HG02610 (cell line): ENCODE data around the gene NUAK2.
"Not testable (repeated sequence)": the region's sequence is repeated elsewhere in the genome, so short reads cannot be mapped to it uniquely, and the experiment has no call there.

Experiments used
- ATAC-seq: cut with Tn5 transposase; IDR thresholded peaks from one replicate; pipeline ENCODE4 v1.9.1; 2021; ENCODE audit warnings: mild to moderate bottlenecking, moderate library complexity; ENCODE audit not compliant: unreplicated experiment

NUAK2 gene

DNA sequence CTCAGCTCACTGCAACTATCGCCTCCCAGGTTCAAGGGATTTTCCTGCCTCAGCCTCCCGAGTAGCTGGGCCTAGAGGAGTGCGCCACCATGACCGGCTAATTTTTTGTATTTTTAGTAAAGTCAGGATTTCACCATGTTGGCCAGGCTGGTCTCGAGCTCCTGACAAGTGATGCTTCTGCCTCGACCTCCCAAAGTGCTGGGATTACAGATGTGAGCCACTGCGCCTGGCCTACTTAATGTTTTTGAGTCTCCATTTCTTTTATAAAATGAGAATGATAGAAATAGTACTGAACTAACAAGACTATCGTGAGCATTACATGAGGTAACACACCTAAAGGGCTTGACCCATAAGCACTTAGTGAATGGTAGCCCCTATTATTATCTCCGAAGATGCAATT is 21.4 kb downstream of the NUAK2 start:
- ATAC-seq, result no peak

- no peak for ATAC-seq
Observed at GRCh38 chr1:205298191-205298994, 23.2 kb downstream of the NUAK2 start.

GRCh38 chr1:205297546-205298177 is 23.9 kb downstream of the NUAK2 start:
- not testable (repeated sequence) for ATAC-seq

- ATAC-seq, result no peak
Observed at GRCh38 chr1:205296154-205296553, 25.4 kb downstream of the NUAK2 start.

DNA sequence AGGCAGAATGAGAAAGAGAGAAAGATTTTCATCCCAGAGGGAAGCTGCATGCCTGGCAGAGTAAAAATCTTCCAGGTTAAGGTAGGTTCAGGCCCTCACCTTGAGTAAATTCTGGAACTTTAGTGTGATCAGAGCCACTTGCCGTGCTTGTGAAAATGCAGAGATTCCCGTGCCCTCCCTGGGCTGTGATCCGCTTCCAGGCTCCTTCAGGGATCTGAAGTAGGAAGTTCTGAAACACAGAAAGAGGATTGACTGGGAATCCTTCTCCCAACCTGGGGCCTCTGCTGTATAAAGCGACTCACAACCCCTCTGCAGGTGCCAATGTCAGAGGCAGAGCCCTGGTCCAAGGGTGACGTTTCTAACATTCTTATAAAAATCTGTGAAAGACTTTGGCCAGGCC is 26.6 kb downstream of the NUAK2 start:
- no peak for ATAC-seq

DNA sequence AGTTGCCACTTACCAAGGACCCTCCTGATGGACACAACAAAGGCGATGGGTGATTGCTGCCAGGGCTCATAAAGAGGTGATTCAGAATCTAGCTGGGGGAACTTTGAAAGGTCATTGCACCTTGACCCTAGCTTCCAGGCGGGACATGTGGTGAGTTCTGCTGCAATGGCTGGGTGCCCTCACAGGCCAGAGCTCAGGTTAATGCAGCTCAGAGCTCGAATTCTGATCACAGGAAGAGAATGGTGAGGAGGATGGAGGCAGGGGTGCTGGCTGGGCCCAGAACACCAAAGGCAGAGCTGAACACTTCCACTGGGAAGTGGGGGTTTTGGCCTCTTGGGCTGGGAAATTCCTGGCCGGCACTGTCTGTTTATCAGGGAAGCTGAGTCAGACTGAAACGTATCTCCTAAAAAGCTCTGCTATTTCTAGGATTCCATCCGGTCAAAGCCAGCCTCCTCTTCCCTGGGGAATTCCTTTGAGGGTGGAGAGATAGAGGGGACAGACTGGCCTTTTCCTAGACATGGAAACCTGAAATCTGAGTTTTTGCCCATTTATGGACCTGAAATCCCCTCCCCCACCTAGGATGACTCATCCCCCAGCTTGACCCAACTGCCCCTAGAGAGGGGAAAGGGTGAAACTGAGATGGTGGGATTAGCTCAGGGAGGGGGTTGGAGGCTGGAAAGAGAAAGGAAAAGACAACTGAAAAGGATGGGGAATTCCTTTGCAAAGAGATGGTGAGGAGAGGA is 27.2 kb downstream of the NUAK2 start:
- ATAC-seq, result no peak

DNA sequence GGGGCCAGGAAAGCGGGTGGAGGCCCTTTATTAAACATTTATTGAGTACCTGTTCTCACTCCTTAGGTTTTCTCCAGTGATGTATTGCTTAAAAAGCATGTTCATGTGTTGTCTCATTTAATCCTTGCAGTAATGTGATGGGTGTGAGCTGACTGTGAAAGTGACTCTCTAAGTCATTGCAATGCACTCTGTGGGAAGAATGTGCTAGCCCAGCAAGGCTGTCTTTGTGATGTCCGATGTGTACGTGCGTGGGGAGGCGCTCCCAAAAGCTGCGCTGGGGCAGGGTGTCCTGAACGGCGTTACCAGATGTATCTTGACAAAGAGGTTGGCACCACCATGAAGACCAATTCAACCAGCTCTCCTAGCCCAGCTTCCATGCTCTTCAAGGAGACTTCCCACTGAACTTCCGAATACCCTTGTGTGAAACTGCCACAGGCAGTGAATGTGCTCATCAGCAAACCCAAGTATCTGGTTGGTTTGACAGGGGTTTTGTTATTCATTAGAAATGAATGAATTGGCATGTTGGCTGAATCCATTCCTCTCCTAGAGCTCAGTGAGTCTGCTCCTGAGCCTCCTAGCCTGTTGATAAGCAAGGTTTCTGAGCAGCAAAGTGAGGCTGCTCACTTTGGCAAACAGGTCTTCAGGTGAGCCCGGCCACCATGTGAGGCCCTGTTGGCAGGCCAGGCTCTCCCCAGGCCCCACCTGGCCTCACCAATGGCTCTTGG is 28.0 kb downstream of the NUAK2 start:
- ATAC-seq, result no peak

- ATAC-seq, result no peak
Observed at GRCh38 chr1:205291596-205291995, 29.9 kb downstream of the NUAK2 start.

DNA sequence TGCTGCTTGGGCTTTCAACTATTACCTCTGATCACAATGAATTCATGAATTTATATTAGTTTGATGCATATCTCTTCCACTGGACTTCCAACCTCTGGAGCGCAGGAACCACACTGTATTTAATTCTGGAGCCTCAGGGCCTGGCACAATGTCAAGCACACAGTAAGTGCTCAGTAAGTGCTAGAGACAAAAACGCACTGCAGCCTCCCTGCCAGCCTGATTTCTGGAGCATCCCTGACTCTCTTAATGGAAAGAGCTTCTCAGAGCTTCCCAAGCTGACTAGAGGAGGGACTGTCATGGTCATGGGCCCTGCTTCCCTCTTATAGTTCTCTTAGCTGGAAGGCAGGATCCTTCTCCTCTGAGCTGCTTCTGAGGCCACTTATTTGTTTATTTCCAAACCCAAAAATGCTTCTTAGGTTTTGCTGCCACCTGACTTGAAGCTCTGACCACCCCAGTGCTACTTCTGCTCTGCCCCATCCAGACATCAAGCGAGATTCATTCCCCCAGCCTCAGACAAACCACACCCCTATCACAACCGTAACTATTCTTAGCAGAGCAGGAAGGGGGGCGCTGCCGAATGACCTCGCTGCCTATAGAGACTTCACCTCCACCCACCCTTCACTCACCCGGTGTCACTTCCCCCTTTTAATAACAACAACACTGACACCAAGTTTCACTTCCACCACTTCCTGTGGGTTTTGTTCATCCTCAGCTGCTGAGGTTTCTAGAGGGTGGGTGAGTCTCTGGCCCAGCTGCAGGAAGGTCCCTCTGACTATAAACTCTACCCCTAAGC is 33.6 kb downstream of the NUAK2 start:
- ATAC-seq, result peak; percentile 86

GRCh38 chr1:205287076-205287475 is 34.5 kb downstream of the NUAK2 start:
- ATAC-seq, result no peak

GRCh38 chr1:205286335-205286950 is 35.1 kb downstream of the NUAK2 start:
- ATAC-seq, result peak; percentile 30

DNA sequence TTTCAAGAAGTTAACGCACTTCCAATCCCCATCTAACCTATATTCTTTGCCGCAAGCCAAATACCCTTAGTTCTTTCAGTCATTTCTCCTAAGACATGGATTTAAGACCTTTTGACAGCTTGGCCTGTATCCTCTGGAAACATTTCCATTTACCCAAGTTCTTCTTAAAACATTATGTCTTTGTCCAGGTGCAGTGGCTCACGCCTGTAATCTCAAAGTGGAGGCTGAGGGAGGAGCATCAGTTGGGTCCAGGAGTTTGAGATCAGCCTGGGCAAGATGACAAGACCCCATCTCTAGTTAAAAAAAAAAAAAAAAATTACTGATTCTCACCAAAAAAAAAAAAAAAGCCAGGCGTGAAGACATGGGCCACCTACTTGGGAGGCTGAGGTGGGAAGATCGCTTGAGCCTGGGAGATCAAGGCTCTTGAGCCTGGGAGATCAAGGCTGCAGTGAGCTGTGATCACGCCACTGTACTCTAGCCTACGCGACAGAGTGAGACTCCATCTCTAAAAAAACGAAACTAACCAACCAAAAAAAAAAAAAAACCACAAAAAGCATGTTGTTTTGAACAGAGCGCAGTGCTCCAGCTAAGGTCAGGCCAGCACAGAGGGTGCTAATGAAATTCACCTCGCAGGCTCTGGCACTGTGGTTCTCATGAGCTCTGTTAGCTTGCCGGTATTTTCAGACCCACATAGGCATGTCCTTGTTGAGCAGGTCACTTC is 36.0 kb downstream of the NUAK2 start:
- ATAC-seq, result peak; percentile 35

GRCh38 chr1:205284420-205285144 is 37.0 kb downstream of the NUAK2 start:
- no peak for ATAC-seq

DNA sequence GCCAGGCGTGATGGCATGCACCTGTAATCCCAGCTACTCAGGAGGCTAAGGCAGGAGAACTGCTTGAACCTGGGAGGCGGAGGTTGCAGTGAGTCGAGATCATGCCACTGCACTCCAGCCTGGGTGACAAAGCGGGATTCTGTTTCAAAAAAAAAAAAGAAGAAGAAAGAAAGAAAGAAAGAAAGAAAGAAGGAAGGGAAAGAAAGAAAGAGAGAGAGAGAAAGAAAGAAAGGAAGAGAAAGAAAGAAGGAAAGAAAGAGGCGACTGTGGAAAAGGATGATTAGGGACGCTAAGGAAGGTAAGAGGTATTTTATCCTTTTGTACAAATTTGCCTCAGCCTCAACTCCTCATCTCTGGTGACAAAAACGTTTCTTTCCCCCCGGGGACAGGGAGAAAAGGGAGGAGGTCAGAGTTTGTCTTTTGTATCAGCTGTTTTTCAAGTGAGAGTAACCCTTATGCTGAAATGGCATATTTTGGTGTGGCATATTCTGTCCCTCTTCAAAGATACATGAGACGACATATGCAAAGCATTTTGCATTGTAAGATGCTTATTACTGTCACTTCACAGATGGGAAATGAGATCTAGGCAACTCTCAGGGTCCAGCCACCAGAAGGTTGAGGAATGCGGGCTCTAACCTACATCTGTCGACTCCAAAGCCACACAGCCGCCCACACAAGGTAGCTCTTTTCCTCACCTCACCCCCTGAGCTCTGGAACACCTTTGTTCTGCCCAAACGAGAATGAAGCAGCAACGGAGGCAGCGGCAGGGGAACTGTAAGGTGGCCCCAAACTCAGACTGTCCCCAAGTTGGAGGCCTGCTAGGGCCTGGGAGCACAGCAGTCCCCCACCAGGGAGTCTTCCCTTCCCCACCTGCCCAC is 38.0 kb downstream of the NUAK2 start:
- ATAC-seq, result no peak

DNA sequence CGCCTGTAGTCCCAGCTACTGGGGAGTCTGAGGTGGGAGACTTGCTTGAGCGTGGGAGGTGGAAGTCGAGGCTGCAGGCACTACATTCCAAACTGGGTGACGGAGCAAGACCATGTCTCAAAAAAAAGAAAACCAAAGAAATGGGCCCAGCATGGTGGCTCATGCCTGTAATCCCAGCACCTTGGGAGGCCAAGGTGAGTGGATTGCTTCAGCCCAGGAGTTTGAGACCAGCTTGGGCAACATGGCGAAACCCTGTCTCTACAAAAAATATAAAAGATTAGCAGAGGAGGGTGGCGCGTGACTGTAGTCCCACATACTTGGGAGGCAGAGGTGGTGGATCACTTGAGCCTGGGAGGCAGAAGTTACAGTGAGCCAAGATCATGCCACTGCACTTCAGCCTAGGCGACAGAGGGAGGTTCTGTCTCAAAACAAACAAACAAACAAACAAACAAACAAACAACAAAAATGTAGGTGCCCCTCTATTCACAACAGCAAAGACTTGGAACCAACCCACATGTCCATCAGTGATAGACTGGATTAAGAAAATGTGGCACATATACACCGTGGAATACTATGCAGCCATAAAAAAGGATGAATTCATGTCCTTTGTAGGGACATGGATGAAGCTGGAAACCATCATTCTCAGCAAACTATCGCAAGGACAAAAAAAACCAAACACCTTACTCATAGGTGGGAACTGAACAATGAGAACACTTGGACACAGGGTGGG is 40.7 kb downstream of the NUAK2 start:
- not testable (repeated sequence) for ATAC-seq

DNA sequence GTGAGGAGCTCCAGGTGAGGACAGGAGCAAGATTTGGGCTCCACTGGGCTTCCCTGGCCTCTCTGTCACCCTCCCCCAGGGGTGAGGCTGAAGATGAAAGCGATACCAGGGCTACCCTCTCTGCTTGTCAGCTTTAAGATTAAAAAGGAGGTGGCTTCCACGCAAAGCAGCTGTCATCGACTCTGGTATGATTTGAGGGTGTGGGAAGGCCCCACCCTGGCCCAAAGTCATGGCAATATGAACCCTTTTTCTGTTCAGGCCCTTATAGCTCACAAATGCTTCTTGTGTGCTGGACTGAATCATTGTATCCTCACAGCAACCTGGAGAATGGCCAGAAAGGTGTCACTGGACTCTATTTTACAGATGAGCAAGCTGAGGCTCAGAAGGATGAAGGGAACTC is 41.6 kb downstream of the NUAK2 start:
- ATAC-seq, result no peak

DNA sequence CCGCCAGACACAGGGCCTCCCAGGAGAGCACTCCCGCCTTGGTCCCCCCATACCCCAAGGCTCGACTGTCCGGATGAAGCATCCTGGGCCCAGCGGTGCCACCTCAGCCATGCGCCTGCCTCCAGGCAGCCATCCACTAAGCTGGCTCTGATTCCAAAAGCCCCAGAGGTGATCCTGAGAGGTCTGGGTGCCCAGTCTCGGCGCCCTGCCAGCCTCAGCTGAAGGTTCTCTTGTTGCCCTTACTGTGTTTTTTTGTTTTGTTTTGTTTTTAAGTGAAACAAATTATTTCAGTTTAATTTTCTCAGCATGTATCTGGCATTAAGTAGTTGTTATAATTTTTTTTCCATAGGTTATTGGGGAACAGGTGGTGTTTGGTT is 44.9 kb downstream of the NUAK2 start:
- ATAC-seq, result no peak
